ENCODE data around the gene METTL8.
"Not testable (repeated sequence)": the region's sequence is repeated elsewhere in the genome, so short reads cannot be mapped to it uniquely, and the experiment has no call there.

- TF ChIP-seq CTCF (conservative IDR thresholded peaks at IDR 0.05); ZFX (IDR thresholded peaks at IDR 0.05): not testable (repeated sequence)
Observed at GRCh38 chr2:171353746-171354145, 80.0 kb downstream of the METTL8 start.
